ENCODE data around the gene DEGS2.

DEGS2 gene

GRCh38 chr14:100144996-100145646 is 14.3 kb downstream of the DEGS2 start:
- H3K27ac ChIP-seq: no peak overlapping the region
- TF ChIP-seq ZFX (IDR thresholded peaks at IDR 0.05) (no peak), CTCF (conservative IDR thresholded peaks at IDR 0.05) (no peak)

- H3K27ac ChIP-seq: no peak overlapping the region
- TF ChIP-seq CTCF (conservative IDR thresholded peaks at IDR 0.05) (no peak), ZFX (IDR thresholded peaks at IDR 0.05) (no peak)
These were observed 14.8 kb downstream of the DEGS2 start for GRCh38 chr14:100144645-100144995.

GRCh38 chr14:100143934-100144333 is 15.5 kb downstream of the DEGS2 start:
- no peak for TF ChIP-seq CTCF (conservative IDR thresholded peaks at IDR 0.05)
- no peak for TF ChIP-seq ZFX (IDR thresholded peaks at IDR 0.05)

GRCh38 chr14:100143523-100143922 is 15.9 kb downstream of the DEGS2 start:
- H3K27ac ChIP-seq: no peak overlapping the region

More at GRCh38 chr14:100143934-100144333, 15.5 kb downstream of the DEGS2 start:
- H3K27ac ChIP-seq: no peak overlapping the region

GRCh38 chr14:100142073-100143040 is 17.1 kb downstream of the DEGS2 start:
- no peak for TF ChIP-seq CTCF (conservative IDR thresholded peaks at IDR 0.05)
- no peak for TF ChIP-seq ZFX (IDR thresholded peaks at IDR 0.05)
- H3K27ac ChIP-seq: peak overlapping the region; percentile 11; the same call in 1 of the 2 replicates

More at GRCh38 chr14:100143523-100143922, 15.9 kb downstream of the DEGS2 start:
- TF ChIP-seq ZFX (IDR thresholded peaks at IDR 0.05) (no peak), CTCF (conservative IDR thresholded peaks at IDR 0.05) (no peak)

GRCh38 chr14:100141098-100141497 is 18.3 kb downstream of the DEGS2 start:
- H3K27ac ChIP-seq: no peak overlapping the region

More at GRCh38 chr14:100141098-100141497, 18.3 kb downstream of the DEGS2 start:
- no peak for TF ChIP-seq CTCF (conservative IDR thresholded peaks at IDR 0.05)
- no peak for TF ChIP-seq ZFX (IDR thresholded peaks at IDR 0.05)
